Peyer's patch (tissue), 4 donors: ENCODE results near the gene AKT1.

Experiments used
- CTCF ChIP-seq, 6 experiments: fragments of 450-650 bp in 4 of 6; fragments of 200-600 bp in 2 of 6; sonication (generic) in 1 of 6; IDR thresholded peaks; one replicate each; pipeline ENCODE4 v1.5.1; 2017 to 2019; ENCODE audit warnings: antibody characterized with exemption in 6 of 6, mild to moderate bottlenecking in 3 of 6, moderate library complexity in 1 of 6
- POLR2A ChIP-seq, 2 donors: fragments of 450-650 bp; IDR thresholded peaks; one replicate each; pipeline ENCODE4 v1.5.1; 2017; ENCODE audit warnings: antibody characterized with exemption in 2 of 2, mild to moderate bottlenecking in 2 of 2, moderate library complexity in 2 of 2

GRCh38 chr14:104793703-104793959, 1.9 kb downstream of the AKT1 start:
- TF ChIP-seq CTCF (IDR thresholded peaks at IDR 0.05) (no peak), POLR2A (IDR thresholded peaks at IDR 0.05) (no peak)
